ENCODE measurements around the gene PDE4D. TPM values are rescaled to one million over a fixed set of nuclear protein-coding genes. Genes with fewer than 3 reads are reported as not detected.

The PDE4D gene
- total and polyA plus RNA-seq, 9 donors = 21.1 to 65.9 (median 33.0) TPM

DNA sequence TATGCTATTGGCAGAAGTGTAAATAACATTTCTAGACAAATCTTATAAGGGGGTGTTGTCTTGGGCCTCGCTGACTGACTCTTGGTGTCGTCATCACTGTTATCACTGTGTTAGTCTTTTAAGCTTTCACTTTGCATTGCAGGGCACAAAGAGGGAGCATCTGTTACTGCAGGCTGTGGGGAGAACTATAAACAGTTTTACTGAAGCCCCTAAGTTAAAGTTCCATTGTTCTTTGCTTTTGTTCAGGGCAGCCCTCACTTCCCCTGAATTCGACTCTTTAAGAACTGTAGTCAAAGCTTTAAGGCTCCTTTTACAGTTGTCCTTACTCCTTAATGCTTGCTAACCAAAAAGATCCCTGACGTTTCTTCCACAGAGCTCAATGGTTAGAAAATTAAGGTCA is 705.7 kb downstream of the PDE4D start:
- Histone ChIP-seq H3K9me3 (replicated peaks; ENCODE audit: control insufficient read depth, low read depth, low read length) (no peaks in the 10 kb centered on the region), H3K4me1 (ENCODE audit: control insufficient read depth, insufficient read depth, low read length) (peaks cover 5% of the 10 kb centered on the region), H3K36me3 (ENCODE audit: control insufficient read depth, insufficient read depth, low read length) (peaks cover under 1% of the 10 kb centered on the region), H3K27ac (ENCODE audit: low read length) (no peak overlapping the region), H3K4me3 (ENCODE audit: low read length) (no peak overlapping the region), H3K27me3 (ENCODE audit: control insufficient read depth, insufficient read depth, low read length) (no peaks in the 10 kb centered on the region)
- no peak for DNase-seq
- 0% methylated on average over 1 of the region's 4 CpGs for WGBS (ENCODE audit: insufficient coverage)

DNA sequence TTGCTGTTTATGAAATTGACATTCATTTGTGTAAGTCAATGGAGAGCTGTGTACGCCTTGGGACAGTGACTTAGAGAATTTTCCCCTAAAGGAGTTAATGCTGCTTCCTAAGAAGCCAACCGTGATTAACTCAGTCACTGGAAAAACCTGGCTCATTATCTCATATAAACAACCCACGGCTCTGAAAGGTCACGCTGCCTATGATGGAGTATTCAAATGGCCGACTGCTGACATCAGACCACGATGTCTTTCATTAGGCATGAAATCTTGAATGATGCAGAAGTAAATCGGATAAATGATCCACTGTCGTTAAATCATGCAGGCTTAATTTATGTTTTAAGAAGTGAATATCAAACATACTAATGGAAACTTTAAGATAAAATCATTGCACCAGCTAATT is 706.9 kb downstream of the PDE4D start:
- no CpG with 5 or more reads among the region's 8 CpGs for WGBS (ENCODE audit: insufficient coverage)
- H3K27ac ChIP-seq (ENCODE audit: low read length) = no peak overlapping the region
- DNase-seq = no peak

DNA sequence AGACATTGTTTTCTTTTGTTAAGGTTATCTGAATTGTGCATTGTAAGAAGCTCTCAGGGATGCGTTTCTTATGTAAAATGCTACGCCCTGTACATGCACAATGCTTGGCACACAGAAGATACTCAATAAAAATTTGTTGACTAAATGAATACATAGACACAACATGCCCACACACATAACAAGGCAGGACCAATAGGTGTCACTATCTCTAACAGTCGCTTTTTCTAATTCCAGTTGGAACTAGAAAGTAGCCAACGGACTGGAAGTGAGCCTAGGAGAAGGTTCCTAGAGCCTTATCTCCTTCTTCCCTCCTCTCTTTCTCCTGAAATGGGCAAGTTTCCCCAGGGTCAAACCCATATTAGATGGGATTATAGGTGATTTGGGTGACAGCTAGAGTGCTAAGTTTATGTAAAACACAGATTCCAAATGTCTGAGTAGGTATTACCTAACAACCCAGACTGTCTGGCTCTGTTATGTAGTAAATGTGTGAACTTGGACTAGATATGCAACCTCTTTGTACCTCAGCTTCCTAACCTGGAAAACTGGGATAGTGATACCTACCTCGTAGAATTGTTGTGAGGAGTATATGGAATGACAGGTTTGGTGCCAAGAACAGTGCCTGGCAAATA is 707.7 kb downstream of the PDE4D start:
- H3K27ac ChIP-seq (ENCODE audit: low read length) = no peak overlapping the region
- peaks cover 3% of the 10 kb centered on the region for H3K36me3 ChIP-seq (ENCODE audit: control insufficient read depth, insufficient read depth, low read length)
- no peaks in the 10 kb centered on the region for H3K27me3 ChIP-seq (ENCODE audit: control insufficient read depth, insufficient read depth, low read length)
- DNase-seq = no peak
- WGBS (ENCODE audit: insufficient coverage) = no CpG with 5 or more reads among the region's 5 CpGs
- no peak overlapping the region for H3K4me3 ChIP-seq (ENCODE audit: low read length)
- H3K4me1 ChIP-seq (ENCODE audit: control insufficient read depth, insufficient read depth, low read length) = peaks cover 5% of the 10 kb centered on the region
- H3K9me3 ChIP-seq (replicated peaks; ENCODE audit: control insufficient read depth, low read depth, low read length) = no peaks in the 10 kb centered on the region

More for the DNA sequence above, 706.9 kb downstream of the PDE4D start:
- Histone ChIP-seq H3K4me1 (ENCODE audit: control insufficient read depth, insufficient read depth, low read length) (peaks cover 5% of the 10 kb centered on the region), H3K9me3 (replicated peaks; ENCODE audit: control insufficient read depth, low read depth, low read length) (no peaks in the 10 kb centered on the region), H3K36me3 (ENCODE audit: control insufficient read depth, insufficient read depth, low read length) (peaks cover 3% of the 10 kb centered on the region), H3K27me3 (ENCODE audit: control insufficient read depth, insufficient read depth, low read length) (no peaks in the 10 kb centered on the region), H3K4me3 (ENCODE audit: low read length) (no peak overlapping the region)

DNA sequence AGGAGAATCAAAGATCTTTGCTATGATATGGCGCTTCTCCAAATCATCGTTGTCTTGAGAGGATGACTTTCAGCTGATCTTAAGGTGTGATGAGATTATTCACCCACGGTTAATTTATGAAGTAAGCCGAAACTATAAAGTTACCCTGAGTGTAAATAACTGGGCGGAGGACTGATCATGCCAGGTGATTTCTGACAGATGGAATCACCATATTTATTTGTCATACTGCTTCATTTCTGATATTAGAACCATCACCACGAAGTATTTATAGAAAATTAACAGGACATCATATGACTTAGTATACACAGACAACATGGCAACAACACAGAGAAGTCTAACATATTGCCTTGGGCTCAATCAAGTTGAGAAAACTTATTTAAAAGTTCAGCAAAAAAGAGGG is 708.8 kb downstream of the PDE4D start:
- peaks cover 5% of the 10 kb centered on the region for H3K4me1 ChIP-seq (ENCODE audit: control insufficient read depth, insufficient read depth, low read length)
- WGBS (ENCODE audit: insufficient coverage) = 100% methylated on average over 1 of the region's 6 CpGs
- no peaks in the 10 kb centered on the region for H3K9me3 ChIP-seq (replicated peaks; ENCODE audit: control insufficient read depth, low read depth, low read length)
- peaks cover 3% of the 10 kb centered on the region for H3K36me3 ChIP-seq (ENCODE audit: control insufficient read depth, insufficient read depth, low read length)
- no peak overlapping the region for H3K27ac ChIP-seq (ENCODE audit: low read length)
- no peaks in the 10 kb centered on the region for H3K27me3 ChIP-seq (ENCODE audit: control insufficient read depth, insufficient read depth, low read length)
- no peak for DNase-seq
- H3K4me3 ChIP-seq (ENCODE audit: low read length) = no peak overlapping the region

DNA sequence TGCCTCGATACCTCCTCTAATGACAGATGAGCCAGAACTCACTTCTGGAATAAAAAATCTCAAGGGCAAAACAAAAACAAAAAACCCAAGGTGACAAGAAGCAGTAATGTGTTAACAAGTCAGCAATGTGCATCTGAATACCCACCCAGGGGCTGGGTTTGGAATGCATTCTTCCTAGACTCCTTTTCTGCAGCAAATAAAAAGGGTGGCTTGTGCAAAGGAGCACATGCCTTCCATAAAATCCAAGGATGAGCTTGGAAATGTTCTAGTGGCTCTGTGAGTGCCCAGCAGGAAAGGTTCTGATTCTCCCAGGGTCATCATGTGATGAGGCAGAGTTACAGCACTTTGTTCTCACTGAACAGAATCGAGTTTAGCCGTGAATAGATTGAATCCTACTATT is 710.8 kb downstream of the PDE4D start:
- Histone ChIP-seq H3K36me3 (ENCODE audit: control insufficient read depth, insufficient read depth, low read length) (peaks cover 11% of the 10 kb centered on the region), H3K4me1 (ENCODE audit: control insufficient read depth, insufficient read depth, low read length) (no peaks in the 10 kb centered on the region), H3K27ac (ENCODE audit: low read length) (no peak overlapping the region), H3K4me3 (ENCODE audit: low read length) (no peak overlapping the region), H3K27me3 (ENCODE audit: control insufficient read depth, insufficient read depth, low read length) (no peaks in the 10 kb centered on the region), H3K9me3 (replicated peaks; ENCODE audit: control insufficient read depth, low read depth, low read length) (no peaks in the 10 kb centered on the region)
- 86% methylated on average over 2 of the region's 3 CpGs for WGBS (ENCODE audit: insufficient coverage)
- DNase-seq = no peak

DNA sequence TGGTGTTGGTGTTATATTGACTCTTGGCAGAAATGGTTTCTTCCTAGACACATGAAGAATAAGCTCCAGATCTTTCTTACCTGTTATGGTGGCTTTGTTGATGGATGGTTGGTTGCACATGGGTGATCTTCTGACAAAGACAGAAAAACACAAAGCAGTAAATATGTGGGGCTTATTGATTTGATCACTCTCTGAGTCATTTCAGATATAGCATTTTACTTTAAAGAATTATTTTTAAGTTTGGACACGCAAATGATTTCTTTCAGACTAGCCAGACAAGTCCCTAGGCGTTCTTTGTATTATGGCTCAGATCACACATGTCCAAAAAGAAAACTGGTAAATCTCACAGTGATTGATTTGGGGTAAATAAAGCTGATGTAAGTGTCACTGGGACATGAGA is 713.0 kb downstream of the PDE4D start:
- DNase-seq = no peak
- no peak overlapping the region for H3K27ac ChIP-seq (ENCODE audit: low read length)
- no peaks in the 10 kb centered on the region for H3K9me3 ChIP-seq (replicated peaks; ENCODE audit: control insufficient read depth, low read depth, low read length)
- H3K4me3 ChIP-seq (ENCODE audit: low read length) = no peak overlapping the region
- no peaks in the 10 kb centered on the region for H3K4me1 ChIP-seq (ENCODE audit: control insufficient read depth, insufficient read depth, low read length)
- H3K36me3 ChIP-seq (ENCODE audit: control insufficient read depth, insufficient read depth, low read length) = peaks cover 19% of the 10 kb centered on the region
- no CpG with 5 or more reads among the region's 2 CpGs for WGBS (ENCODE audit: insufficient coverage)
- H3K27me3 ChIP-seq (ENCODE audit: control insufficient read depth, insufficient read depth, low read length) = no peaks in the 10 kb centered on the region

DNA sequence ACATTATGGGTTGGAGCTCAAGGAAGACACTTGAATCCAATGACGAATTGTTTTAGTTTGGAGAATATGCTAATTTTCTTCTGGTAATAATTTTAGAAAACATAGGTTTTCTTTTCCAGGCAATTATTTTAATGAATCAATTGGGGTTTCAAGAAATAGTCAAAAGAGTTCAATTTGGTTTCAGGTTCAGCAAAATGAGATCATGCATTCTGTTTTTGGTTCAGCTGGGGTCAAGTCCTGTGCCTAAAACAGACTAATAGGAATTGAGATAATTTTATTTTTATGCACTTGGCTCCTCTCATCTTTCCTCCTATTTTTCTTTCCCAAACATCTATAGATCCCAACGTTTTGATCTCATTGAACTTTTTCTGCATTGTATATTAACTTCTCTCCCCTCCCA is 713.8 kb downstream of the PDE4D start:
- Histone ChIP-seq H3K27ac (ENCODE audit: low read length) (no peak overlapping the region), H3K4me1 (ENCODE audit: control insufficient read depth, insufficient read depth, low read length) (no peaks in the 10 kb centered on the region), H3K4me3 (ENCODE audit: low read length) (no peak overlapping the region), H3K9me3 (replicated peaks; ENCODE audit: control insufficient read depth, low read depth, low read length) (no peaks in the 10 kb centered on the region), H3K36me3 (ENCODE audit: control insufficient read depth, insufficient read depth, low read length) (peaks cover 19% of the 10 kb centered on the region), H3K27me3 (ENCODE audit: control insufficient read depth, insufficient read depth, low read length) (no peaks in the 10 kb centered on the region)
- WGBS (ENCODE audit: insufficient coverage) = 20% methylated on average over 1 of the region's 2 CpGs
- DNase-seq = no peak

DNA sequence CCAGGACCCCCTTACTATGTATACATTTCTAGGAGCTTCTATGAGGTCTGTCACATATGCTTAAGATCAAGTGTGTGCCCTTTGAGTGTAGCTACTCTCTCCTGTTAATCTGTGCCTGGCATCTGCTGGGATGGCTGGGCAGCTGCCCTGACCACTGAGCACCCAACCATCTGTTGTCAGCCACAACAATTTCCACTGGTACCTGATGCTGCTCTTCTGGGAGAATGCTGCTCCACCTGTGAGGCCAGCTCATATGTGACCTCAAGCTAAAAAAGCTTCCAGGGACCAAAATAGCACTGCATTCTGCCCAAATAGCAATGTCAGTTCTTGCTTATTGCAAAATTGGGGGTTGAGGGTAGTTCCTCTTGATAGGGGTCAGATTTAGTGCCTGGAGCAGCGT is 715.0 kb downstream of the PDE4D start:
- no peak overlapping the region for H3K27ac ChIP-seq (ENCODE audit: low read length)
- WGBS (ENCODE audit: insufficient coverage) = no CpG with 5 or more reads among the region's 1 CpG

DNA sequence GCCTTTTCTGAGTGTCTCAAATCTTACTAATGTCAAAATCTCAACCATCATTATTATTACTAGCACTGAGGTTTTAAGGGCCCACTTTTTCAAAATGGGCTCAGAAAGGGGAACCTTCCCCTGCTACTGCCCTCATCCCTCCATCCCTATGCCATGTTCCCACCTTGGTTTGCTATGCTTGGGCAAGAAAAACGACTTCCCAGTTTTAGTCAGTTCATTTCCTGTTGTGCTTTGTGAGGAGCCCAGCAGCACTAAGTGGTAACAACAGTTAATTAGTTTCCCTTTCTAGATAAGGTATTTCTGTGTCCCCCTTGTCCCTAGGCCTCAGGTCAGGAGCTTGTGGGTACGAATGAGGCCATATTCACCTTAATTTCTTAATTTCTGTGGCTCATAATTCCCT is 715.5 kb downstream of the PDE4D start:
- 80% methylated on average over 1 of the region's 2 CpGs for WGBS (ENCODE audit: insufficient coverage)
- no peaks in the 10 kb centered on the region for H3K27me3 ChIP-seq (ENCODE audit: control insufficient read depth, insufficient read depth, low read length)
- H3K36me3 ChIP-seq (ENCODE audit: control insufficient read depth, insufficient read depth, low read length) = peaks cover 19% of the 10 kb centered on the region
- no peak overlapping the region for H3K27ac ChIP-seq (ENCODE audit: low read length)
- no peak for DNase-seq
- H3K4me3 ChIP-seq (ENCODE audit: low read length) = no peak overlapping the region
- no peaks in the 10 kb centered on the region for H3K4me1 ChIP-seq (ENCODE audit: control insufficient read depth, insufficient read depth, low read length)
- H3K9me3 ChIP-seq (replicated peaks; ENCODE audit: control insufficient read depth, low read depth, low read length) = no peaks in the 10 kb centered on the region

More for the DNA sequence above, 715.0 kb downstream of the PDE4D start:
- H3K4me1 ChIP-seq (ENCODE audit: control insufficient read depth, insufficient read depth, low read length) = no peaks in the 10 kb centered on the region
- H3K36me3 ChIP-seq (ENCODE audit: control insufficient read depth, insufficient read depth, low read length) = peaks cover 19% of the 10 kb centered on the region
- H3K9me3 ChIP-seq (replicated peaks; ENCODE audit: control insufficient read depth, low read depth, low read length) = no peaks in the 10 kb centered on the region
- no peak for DNase-seq
- no peak overlapping the region for H3K4me3 ChIP-seq (ENCODE audit: low read length)
- no peaks in the 10 kb centered on the region for H3K27me3 ChIP-seq (ENCODE audit: control insufficient read depth, insufficient read depth, low read length)

DNA sequence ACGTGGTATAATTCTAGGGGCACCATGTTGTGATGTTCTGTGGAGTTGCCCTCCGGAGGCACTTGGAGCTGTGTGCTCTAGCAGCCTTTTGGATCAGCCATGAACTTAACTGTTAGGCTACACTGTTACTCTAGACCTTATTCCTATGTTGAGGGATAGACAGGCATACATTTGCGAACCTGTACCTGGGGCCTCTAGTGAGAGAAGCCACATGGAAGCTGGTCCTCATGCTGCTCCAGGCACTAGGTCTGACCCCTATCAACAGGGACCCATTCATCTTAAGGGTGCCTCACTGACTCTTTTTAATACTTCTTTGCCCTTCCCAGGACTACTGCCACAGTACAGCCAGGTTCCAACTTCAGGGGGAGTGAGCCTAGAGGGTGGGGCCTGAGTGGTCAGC is 715.9 kb downstream of the PDE4D start:
- no peak for DNase-seq
- Histone ChIP-seq H3K4me3 (ENCODE audit: low read length) (no peak overlapping the region), H3K9me3 (replicated peaks; ENCODE audit: control insufficient read depth, low read depth, low read length) (no peaks in the 10 kb centered on the region), H3K27me3 (ENCODE audit: control insufficient read depth, insufficient read depth, low read length) (no peaks in the 10 kb centered on the region), H3K4me1 (ENCODE audit: control insufficient read depth, insufficient read depth, low read length) (no peaks in the 10 kb centered on the region), H3K27ac (ENCODE audit: low read length) (no peak overlapping the region), H3K36me3 (ENCODE audit: control insufficient read depth, insufficient read depth, low read length) (peaks cover 16% of the 10 kb centered on the region)
- 90% methylated on average over 2 of the region's 3 CpGs for WGBS (ENCODE audit: insufficient coverage)
